ENCODE measurements around the gene PCAT7.
A peak's percentile ranks its signal among the peaks of the same experiment; 100 is the strongest.

PCAT7 gene

GRCh38 chr9:94600715-94601114, 45.8 kb downstream of the PCAT7 start:
- Histone ChIP-seq H3K4me1 (ENCODE audit: low read depth, poor library complexity, severe bottlenecking) (peaks cover 6% of the 10 kb centered on the region), H3K4me2 (no peak overlapping the region), H3K79me2 (ENCODE audit: insufficient read depth, low read depth) (no peaks in the 10 kb centered on the region), H3K27ac (no peak overlapping the region), H3K9ac (no peak overlapping the region), H3K36me3 (ENCODE audit: insufficient read depth) (no peaks in the 10 kb centered on the region), H3K4me3 (IDR thresholded peaks at IDR 0.05; ENCODE audit: insufficient read depth, low read depth, low read length) (no peak overlapping the region), H3K27me3 (ENCODE audit: insufficient read depth, low read depth) (no peaks in the 10 kb centered on the region), H4K20me1 (ENCODE audit: insufficient read depth) (no peaks in the 10 kb centered on the region), H2AFZ (ENCODE audit: low read depth) (no peak overlapping the region)
- TF ChIP-seq, protein P1, sequence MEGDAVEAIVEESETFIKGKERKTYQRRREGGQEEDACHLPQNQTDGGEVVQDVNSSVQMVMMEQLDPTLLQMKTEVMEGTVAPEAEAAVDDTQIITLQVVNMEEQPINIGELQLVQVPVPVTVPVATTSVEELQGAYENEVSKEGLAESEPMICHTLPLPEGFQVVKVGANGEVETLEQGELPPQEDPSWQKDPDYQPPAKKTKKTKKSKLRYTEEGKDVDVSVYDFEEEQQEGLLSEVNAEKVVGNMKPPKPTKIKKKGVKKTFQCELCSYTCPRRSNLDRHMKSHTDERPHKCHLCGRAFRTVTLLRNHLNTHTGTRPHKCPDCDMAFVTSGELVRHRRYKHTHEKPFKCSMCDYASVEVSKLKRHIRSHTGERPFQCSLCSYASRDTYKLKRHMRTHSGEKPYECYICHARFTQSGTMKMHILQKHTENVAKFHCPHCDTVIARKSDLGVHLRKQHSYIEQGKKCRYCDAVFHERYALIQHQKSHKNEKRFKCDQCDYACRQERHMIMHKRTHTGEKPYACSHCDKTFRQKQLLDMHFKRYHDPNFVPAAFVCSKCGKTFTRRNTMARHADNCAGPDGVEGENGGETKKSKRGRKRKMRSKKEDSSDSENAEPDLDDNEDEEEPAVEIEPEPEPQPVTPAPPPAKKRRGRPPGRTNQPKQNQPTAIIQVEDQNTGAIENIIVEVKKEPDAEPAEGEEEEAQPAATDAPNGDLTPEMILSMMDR (conservative IDR thresholded peaks at IDR 0.05; ENCODE audit: low read depth, low read length): no peak

DNA sequence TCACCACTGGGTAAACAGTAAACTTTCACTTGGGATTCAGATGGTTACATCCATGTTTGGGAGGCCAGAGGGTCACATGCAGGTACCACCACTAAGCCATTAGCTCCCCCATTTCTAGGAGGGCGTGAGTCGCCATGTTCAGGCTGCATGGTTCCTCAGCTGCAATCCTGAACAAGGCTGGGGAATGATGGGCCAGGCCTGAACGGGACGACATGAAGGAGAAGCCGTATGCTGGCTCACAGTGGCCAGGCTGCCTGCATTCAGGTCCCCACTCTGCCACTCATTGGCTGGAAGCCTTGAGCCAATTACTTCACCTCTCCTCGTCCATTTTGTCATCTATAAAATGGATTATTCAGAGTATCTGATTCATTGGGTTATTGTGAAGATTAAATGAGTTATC, 47.8 kb downstream of the PCAT7 start:
- H3K4me3 ChIP-seq (IDR thresholded peaks at IDR 0.05; ENCODE audit: insufficient read depth, low read depth, low read length): no peak overlapping the region
- H3K9ac ChIP-seq: no peak overlapping the region
- H3K27ac ChIP-seq: no peak overlapping the region
- H2AFZ ChIP-seq (ENCODE audit: low read depth): no peak overlapping the region
- no peak overlapping the region; the same call in 1 of the 2 replicates for H3K4me2 ChIP-seq
- H3K36me3 ChIP-seq (ENCODE audit: insufficient read depth): no peaks in the 10 kb centered on the region
- H4K20me1 ChIP-seq (ENCODE audit: insufficient read depth): no peaks in the 10 kb centered on the region
- TF ChIP-seq, protein P1 (conservative IDR thresholded peaks at IDR 0.05; ENCODE audit: low read depth, low read length): no peak
- no peaks in the 10 kb centered on the region for H3K79me2 ChIP-seq (ENCODE audit: insufficient read depth, low read depth)
- peaks cover 6% of the 10 kb centered on the region for H3K4me1 ChIP-seq (ENCODE audit: low read depth, poor library complexity, severe bottlenecking)
- no peaks in the 10 kb centered on the region for H3K27me3 ChIP-seq (ENCODE audit: insufficient read depth, low read depth)

GRCh38 chr9:94603259-94604160, 48.6 kb downstream of the PCAT7 start:
- Histone ChIP-seq H3K4me1 (ENCODE audit: low read depth, poor library complexity, severe bottlenecking) (peaks cover 6% of the 10 kb centered on the region), H3K27me3 (ENCODE audit: insufficient read depth, low read depth) (no peaks in the 10 kb centered on the region), H2AFZ (ENCODE audit: low read depth) (0 out of 2 replicates have a peak overlapping the region, but pooled peaks have one; percentile 5), H3K9ac (no peak overlapping the region), H3K27ac (no peak overlapping the region), H3K4me2 (peak overlapping the region; percentile 14; the same call in 1 of the 2 replicates), H3K4me3 (IDR thresholded peaks at IDR 0.05; ENCODE audit: insufficient read depth, low read depth, low read length) (no peak overlapping the region), H4K20me1 (ENCODE audit: insufficient read depth) (no peaks in the 10 kb centered on the region), H3K36me3 (ENCODE audit: insufficient read depth) (no peaks in the 10 kb centered on the region), H3K79me2 (ENCODE audit: insufficient read depth, low read depth) (no peaks in the 10 kb centered on the region)
- TF ChIP-seq, protein P1 (conservative IDR thresholded peaks at IDR 0.05; ENCODE audit: low read depth, low read length): peak; percentile 87

DNA sequence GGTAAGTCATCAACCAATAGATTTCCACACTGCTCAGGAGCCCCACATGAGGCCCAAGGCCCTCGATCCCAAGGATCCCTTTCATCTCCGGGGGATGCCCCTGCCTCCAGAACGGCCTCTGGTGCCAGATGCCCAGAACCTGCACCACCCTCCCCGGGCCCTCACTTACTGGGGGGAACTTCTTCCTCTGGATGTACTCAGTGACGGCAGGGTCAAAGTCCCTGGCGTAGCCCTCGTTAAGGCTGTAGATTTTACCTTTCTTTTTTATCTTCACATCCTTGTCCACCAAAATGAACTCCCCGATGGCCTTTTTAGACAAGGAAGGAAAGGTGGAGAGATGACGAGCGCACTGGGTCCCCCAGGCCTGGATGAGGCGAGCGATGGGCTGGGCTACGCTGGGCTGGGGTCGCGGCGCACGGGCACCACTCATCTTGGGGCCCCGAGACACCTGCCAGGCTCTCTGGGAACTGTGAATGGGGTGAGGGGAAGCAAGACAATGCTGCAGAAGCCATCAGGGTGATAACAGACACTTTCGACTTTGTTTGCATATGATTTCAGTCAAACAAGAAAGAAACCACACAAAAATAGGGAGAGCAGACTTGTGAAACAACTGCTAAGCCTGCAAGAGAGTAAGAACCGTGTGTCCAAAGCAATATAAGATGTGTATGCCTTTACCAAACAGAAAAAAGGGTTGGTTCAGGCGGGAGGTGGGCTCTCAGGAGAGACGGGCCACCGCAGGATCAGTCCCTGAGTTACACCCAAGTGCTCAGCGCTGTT, 52.0 kb downstream of the PCAT7 start:
- no peaks in the 10 kb centered on the region for H3K27me3 ChIP-seq (ENCODE audit: insufficient read depth, low read depth)
- no peak overlapping the region for H3K4me3 ChIP-seq (IDR thresholded peaks at IDR 0.05; ENCODE audit: insufficient read depth, low read depth, low read length)
- no peak overlapping the region for H2AFZ ChIP-seq (ENCODE audit: low read depth)
- H3K4me2 ChIP-seq: no peak overlapping the region
- peaks cover 12% of the 10 kb centered on the region for H3K4me1 ChIP-seq (ENCODE audit: low read depth, poor library complexity, severe bottlenecking)
- TF ChIP-seq, protein P1 (conservative IDR thresholded peaks at IDR 0.05; ENCODE audit: low read depth, low read length): no peak
- H4K20me1 ChIP-seq (ENCODE audit: insufficient read depth): no peaks in the 10 kb centered on the region
- H3K79me2 ChIP-seq (ENCODE audit: insufficient read depth, low read depth): no peaks in the 10 kb centered on the region
- no peak overlapping the region for H3K9ac ChIP-seq
- no peaks in the 10 kb centered on the region for H3K36me3 ChIP-seq (ENCODE audit: insufficient read depth)
- H3K27ac ChIP-seq: no peak overlapping the region
